ENCODE measurements around the gene PHACTR3.
A peak's percentile ranks its signal among the peaks of the same experiment; 100 is the strongest.

The PHACTR3 gene

DNA sequence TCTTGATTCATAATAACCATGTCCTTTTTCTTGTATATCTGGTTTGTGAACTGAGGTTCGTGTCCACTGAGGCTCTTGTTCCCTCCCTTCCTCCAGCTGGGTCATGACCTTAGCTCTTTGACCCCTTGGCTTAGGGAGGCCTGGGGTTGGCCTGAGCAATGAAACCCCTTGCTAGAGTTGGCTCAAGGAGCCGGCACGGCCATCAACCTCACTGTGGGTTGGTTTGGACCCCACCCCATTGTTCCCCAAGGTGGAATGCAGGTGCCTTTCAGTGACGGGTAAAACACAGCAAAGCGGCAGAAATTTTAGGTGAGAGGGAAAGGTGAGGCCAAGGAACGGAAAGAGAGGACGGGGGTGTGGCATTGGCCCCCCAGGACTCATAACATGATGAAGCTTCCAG lies 44.5 kb upstream of the PHACTR3 start:
- Histone ChIP-seq H3K9me3 (replicated peaks; ENCODE audit: insufficient read depth, low read length) (no peaks in the 10 kb centered on the region), H2AFZ (ENCODE audit: low read length) (no peak overlapping the region), H3F3A (ENCODE audit: insufficient read depth, low read length) (no peaks in the 10 kb centered on the region), H3K4me3 (ENCODE audit: low read length) (no peak overlapping the region), H3K79me2 (ENCODE audit: low read length) (no peaks in the 10 kb centered on the region), H3K4me1 (ENCODE audit: low read length) (no peaks in the 10 kb centered on the region), H4K20me1 (ENCODE audit: insufficient read depth, low read length) (no peaks in the 10 kb centered on the region), H3K9me2 (replicated peaks; ENCODE audit: insufficient read depth, low read length) (no peaks in the 10 kb centered on the region), H3K9ac (ENCODE audit: low read length) (no peak overlapping the region), H3K27ac (ENCODE audit: low read length) (no peak overlapping the region), H3K36me3 (replicated peaks; ENCODE audit: insufficient read depth, low read length) (no peaks in the 10 kb centered on the region), H3K27me3 (replicated peaks; ENCODE audit: insufficient read depth, low read length) (peaks cover 35% of the 10 kb centered on the region), H3K4me2 (ENCODE audit: low read depth, low read length) (no peak overlapping the region)
- DNase-seq: no peak
- TF ChIP-seq EZH2 (optimal IDR thresholded peaks at IDR 0.05; ENCODE audit: low read depth, low read length) (no peak), EZH2phosphoT487 (IDR thresholded peaks at IDR 0.05; ENCODE audit: low read length) (no peak)
- TF ChIP-seq, protein P1, sequence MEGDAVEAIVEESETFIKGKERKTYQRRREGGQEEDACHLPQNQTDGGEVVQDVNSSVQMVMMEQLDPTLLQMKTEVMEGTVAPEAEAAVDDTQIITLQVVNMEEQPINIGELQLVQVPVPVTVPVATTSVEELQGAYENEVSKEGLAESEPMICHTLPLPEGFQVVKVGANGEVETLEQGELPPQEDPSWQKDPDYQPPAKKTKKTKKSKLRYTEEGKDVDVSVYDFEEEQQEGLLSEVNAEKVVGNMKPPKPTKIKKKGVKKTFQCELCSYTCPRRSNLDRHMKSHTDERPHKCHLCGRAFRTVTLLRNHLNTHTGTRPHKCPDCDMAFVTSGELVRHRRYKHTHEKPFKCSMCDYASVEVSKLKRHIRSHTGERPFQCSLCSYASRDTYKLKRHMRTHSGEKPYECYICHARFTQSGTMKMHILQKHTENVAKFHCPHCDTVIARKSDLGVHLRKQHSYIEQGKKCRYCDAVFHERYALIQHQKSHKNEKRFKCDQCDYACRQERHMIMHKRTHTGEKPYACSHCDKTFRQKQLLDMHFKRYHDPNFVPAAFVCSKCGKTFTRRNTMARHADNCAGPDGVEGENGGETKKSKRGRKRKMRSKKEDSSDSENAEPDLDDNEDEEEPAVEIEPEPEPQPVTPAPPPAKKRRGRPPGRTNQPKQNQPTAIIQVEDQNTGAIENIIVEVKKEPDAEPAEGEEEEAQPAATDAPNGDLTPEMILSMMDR (IDR thresholded peaks at IDR 0.05; ENCODE audit: low read length): no peak

GRCh38 chr20:59560588-59561227 lies 43.6 kb upstream of the PHACTR3 start:
- no peaks in the 10 kb centered on the region for H3K36me3 ChIP-seq (replicated peaks; ENCODE audit: insufficient read depth, low read length)
- H3F3A ChIP-seq (ENCODE audit: insufficient read depth, low read length): no peaks in the 10 kb centered on the region
- no peak overlapping the region for H2AFZ ChIP-seq (ENCODE audit: low read length)
- peak; percentile 39 for DNase-seq
- H4K20me1 ChIP-seq (ENCODE audit: insufficient read depth, low read length): no peaks in the 10 kb centered on the region
- peaks cover 43% of the 10 kb centered on the region for H3K27me3 ChIP-seq (replicated peaks; ENCODE audit: insufficient read depth, low read length)
- no peak overlapping the region for H3K27ac ChIP-seq (ENCODE audit: low read length)
- no peaks in the 10 kb centered on the region for H3K79me2 ChIP-seq (ENCODE audit: low read length)
- no peak overlapping the region for H3K4me3 ChIP-seq (ENCODE audit: low read length)
- no peak overlapping the region for H3K9ac ChIP-seq (ENCODE audit: low read length)
- H3K4me1 ChIP-seq (ENCODE audit: low read length): no peaks in the 10 kb centered on the region
- H3K9me2 ChIP-seq (replicated peaks; ENCODE audit: insufficient read depth, low read length): no peaks in the 10 kb centered on the region
- no peak for TF ChIP-seq EZH2phosphoT487 (IDR thresholded peaks at IDR 0.05; ENCODE audit: low read length)
- TF ChIP-seq, protein P1 (IDR thresholded peaks at IDR 0.05; ENCODE audit: low read length): peak; percentile 53
- no peaks in the 10 kb centered on the region for H3K9me3 ChIP-seq (replicated peaks; ENCODE audit: insufficient read depth, low read length)
- no peak overlapping the region for H3K4me2 ChIP-seq (ENCODE audit: low read depth, low read length)

GRCh38 chr20:59561228-59561605 lies 43.1 kb upstream of the PHACTR3 start:
- Histone ChIP-seq H2AFZ (ENCODE audit: low read length) (no peak overlapping the region), H3K27me3 (replicated peaks; ENCODE audit: insufficient read depth, low read length) (peaks cover 48% of the 10 kb centered on the region), H3K79me2 (ENCODE audit: low read length) (no peaks in the 10 kb centered on the region), H3K4me2 (ENCODE audit: low read depth, low read length) (no peak overlapping the region), H3K9me3 (replicated peaks; ENCODE audit: insufficient read depth, low read length) (no peaks in the 10 kb centered on the region), H3K4me1 (ENCODE audit: low read length) (no peaks in the 10 kb centered on the region), H3K9ac (ENCODE audit: low read length) (no peak overlapping the region), H4K20me1 (ENCODE audit: insufficient read depth, low read length) (no peaks in the 10 kb centered on the region), H3K4me3 (ENCODE audit: low read length) (no peak overlapping the region), H3K9me2 (replicated peaks; ENCODE audit: insufficient read depth, low read length) (no peaks in the 10 kb centered on the region), H3K27ac (ENCODE audit: low read length) (no peak overlapping the region), H3K36me3 (replicated peaks; ENCODE audit: insufficient read depth, low read length) (no peaks in the 10 kb centered on the region), H3F3A (ENCODE audit: insufficient read depth, low read length) (no peaks in the 10 kb centered on the region)
- DNase-seq: no peak
- TF ChIP-seq EZH2 (optimal IDR thresholded peaks at IDR 0.05; ENCODE audit: low read depth, low read length) (no peak), EZH2phosphoT487 (IDR thresholded peaks at IDR 0.05; ENCODE audit: low read length) (no peak)
- TF ChIP-seq, protein P1 (IDR thresholded peaks at IDR 0.05; ENCODE audit: low read length): no peak

Measured in MM.1S (cell line).